C4-2B (cell line): ENCODE measurements around the gene MEFV.

ENCODE experiments used
- H3K27ac ChIP-seq: fragments of 450-650 bp; 2 replicates; pipeline ENCODE4 v1.5.1; 2017
- CTCF ChIP-seq: fragments of 450-650 bp; conservative IDR thresholded peaks from 2 replicates; pipeline ENCODE4 v1.5.1; 2017; ENCODE audit warnings: mild to moderate bottlenecking
- ZFX ChIP-seq: fragments of 450-650 bp; IDR thresholded peaks from 2 replicates; pipeline ENCODE4 v1.6.1; 2017

Gene MEFV

GRCh38 chr16:3249020-3249419 is 7.4 kb downstream of the MEFV start:
- TF ChIP-seq ZFX (no peak), CTCF (no peak)

DNA sequence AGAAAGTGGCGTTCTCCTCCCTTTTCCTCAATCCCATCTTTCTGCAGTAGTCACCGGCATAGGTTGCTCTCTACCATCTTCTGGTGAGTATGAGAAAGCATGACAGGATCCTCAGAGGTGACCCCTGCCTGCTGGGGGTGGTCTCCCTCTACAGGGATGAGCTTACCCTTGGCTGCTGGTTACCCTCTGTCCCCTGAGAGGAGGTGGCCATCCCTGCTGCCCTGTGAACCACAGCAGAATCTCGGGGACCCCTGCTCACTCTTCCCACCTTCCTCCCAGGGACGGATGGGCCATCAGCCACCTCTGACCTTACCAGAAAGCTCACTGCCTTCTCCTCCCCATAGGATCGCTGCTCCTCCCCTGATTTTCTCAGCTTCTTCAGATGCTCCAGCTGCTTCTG is 7.8 kb downstream of the MEFV start:
- TF ChIP-seq ZFX, result no peak
- TF ChIP-seq CTCF, result no peak

More at GRCh38 chr16:3249020-3249419, 7.4 kb downstream of the MEFV start:
- no peak overlapping the region for H3K27ac ChIP-seq

DNA sequence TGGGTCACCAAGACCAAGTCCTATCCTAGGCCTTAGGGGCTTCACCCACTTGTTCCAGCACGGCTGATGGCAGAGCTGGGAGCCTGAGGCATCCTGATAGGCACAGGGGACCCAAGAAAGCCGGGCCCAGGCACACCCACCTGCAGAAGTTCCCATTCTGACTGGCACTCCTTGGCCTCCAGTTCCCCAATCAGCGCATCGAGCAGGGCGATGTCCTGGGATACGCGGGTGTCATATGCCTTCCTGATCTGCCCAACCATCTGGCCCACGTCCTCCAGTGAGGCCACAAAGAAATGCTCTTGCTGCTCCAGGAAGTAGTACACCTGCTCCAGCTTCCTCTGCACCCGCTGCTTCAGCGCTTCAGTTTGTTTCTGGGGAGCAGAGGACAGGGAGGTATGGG is 9.6 kb downstream of the MEFV start:
- TF ChIP-seq CTCF (no peak), ZFX (no peak)
- H3K27ac ChIP-seq, result no peak overlapping the region

More for the DNA sequence above, 7.8 kb downstream of the MEFV start:
- H3K27ac ChIP-seq, result no peak overlapping the region

- no peak for TF ChIP-seq ZFX
- no peak for TF ChIP-seq CTCF
- no peak overlapping the region for H3K27ac ChIP-seq
Measured at GRCh38 chr16:3246002-3246401, 10.4 kb downstream of the MEFV start.

GRCh38 chr16:3243882-3244281 is 12.6 kb downstream of the MEFV start:
- no peak for TF ChIP-seq ZFX
- no peak for TF ChIP-seq CTCF
- H3K27ac ChIP-seq, result no peak overlapping the region

DNA sequence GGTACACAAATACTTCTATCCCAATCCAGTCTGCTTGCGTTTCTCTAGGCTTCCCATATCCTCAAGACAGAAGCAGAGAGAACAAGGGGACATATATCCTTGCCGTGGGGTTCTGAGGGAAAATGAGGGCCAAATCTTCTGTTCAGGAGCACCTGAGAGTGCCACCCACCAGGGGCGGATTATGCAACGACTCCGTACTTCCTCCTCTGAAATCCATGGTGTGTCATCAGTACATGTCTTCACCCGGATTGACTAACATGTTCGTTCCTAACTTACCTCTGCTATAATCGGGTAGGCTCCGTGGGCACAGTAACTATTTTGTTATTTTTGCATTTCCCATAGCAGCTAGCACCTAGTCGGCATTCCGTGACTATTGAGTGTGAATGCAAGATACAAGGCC is 13.7 kb downstream of the MEFV start:
- no peak overlapping the region for H3K27ac ChIP-seq
- TF ChIP-seq ZFX (no peak), CTCF (no peak)

DNA sequence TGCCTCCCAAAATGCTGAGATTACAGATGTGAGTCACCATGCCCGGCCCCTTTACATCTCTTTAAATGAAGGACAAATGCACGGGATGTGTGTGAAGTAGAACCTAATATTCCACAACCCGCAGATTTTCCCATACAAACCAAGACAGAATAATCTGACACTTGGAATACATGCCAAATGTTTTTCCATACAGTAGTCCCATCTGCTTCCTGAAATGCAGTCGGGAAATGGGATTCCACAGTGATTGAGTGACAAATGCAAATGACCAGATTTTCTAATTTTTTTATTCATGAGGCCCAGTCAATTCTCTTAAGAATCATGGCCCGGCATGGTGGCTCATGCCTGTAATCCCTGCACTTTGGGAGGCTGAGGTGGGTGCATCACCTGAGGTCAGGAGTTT is 14.7 kb downstream of the MEFV start:
- no peak overlapping the region for H3K27ac ChIP-seq
- no peak for TF ChIP-seq CTCF
- TF ChIP-seq ZFX, result no peak
